Stimulated activated CD4-positive, alpha-beta T cell treated with anti-CD3 and anti-CD28 coated beads, Interleukin-15, amount 100 ng/mL, for 48 hours (primary cell): ENCODE measurements around the gene CYP2E1.
A peak's percentile ranks its signal among the peaks of the same experiment; 100 is the strongest.
"Not testable (repeated sequence)": the region's sequence is repeated elsewhere in the genome, so short reads cannot be mapped to it uniquely, and the experiment has no call there.

Experiments
- DNase-seq, 2 donors: peaks; one replicate each; pipeline ENCODE4 v3.0.0-alpha.2; 2020; ENCODE audit warnings: low read depth in 2 of 2

The CYP2E1 gene

DNA sequence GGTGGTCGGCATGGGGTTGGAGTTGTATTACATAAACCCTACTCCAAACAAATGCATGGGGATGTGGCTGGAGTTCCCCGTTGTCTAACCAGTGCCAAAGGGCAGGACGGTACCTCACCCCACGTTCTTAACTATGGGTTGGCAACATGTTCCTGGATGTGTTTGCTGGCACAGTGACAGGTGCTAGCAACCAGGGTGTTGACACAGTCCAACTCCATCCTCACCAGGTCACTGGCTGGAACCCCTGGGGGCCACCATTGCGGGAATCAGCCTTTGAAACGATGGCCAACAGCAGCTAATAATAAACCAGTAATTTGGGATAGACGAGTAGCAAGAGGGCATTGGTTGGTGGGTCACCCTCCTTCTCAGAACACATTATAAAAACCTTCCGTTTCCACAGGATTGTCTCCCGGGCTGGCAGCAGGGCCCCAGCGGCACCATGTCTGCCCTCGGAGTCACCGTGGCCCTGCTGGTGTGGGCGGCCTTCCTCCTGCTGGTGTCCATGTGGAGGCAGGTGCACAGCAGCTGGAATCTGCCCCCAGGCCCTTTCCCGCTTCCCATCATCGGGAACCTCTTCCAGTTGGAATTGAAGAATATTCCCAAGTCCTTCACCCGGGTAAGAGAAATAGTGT lies at the start of gene CYP2E1:
CYP2E1 (plus strand) TSS at position 407 of the 632 bp plus-strand sequence; CDS start at position 440, 33 bp downstream.
- DNase-seq, result no peak

DNA sequence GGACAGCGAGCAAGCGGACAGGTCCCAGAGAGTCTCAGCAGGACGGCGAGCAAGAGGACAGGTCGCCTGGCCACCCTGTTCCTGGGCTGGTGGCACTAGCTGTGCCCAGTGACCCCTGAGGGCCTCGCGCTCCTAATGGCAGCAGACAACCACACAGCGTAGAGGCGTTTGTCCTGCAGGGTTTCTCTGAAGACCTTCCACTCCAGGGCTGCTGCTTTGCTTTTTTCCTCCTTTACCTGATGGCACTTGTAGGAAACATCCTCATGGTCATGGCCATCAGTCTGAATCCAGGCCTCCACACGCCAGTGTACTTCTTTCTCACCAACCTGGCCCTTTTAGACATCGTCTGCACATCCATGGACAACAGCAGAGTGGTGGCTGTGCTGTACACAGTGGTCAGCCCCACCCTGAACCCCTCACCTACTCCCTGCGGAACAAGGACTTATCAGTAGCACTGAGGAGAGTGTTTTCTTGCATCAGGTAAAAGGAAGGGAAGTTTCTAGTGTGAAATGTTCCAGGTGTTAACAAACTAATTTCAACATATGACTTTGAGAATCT lies 46.0 kb upstream of the CYP2E1 start:
- DNase-seq, result no peak

DNA sequence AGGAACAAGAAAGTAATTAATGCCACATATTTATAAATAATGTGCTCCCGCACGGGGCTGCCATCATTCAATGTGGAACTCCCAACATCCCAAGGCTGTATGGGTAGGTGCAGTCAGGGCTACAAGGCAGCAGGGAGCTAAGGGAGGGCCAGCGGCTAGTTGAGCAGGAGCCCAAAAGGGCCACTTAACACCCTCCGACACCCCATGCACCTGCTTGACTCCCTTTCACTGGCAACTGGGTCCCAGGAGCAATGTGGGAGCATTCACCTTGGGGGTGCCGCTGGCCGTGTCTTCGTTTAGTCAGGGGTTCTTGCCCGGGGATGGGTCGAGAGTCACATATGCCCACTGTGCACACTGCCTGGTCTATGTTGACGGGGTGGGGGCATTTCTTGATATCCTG lies 45.5 kb upstream of the CYP2E1 start:
- DNase-seq, result no peak

DNA sequence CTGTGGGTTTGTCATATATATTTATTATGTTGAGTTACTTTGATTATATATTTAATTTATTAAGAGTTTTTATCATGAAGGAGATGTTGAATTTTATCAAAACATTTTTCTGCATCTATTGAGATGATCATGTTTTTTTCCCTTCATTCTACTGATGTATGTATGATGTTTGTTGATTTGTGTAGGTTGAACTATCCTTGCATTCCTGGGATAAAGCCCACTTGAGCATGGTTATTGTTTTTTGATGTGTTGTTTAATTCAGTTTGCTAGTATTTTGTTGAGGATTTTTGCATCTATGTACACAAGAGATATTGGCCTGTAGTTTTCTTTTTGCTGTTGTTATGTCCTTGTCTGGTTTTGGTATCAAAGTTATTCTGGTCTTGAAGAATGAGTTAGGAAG lies 42.3 kb upstream of the CYP2E1 start:
- no peak for DNase-seq

- DNase-seq, result no peak
These were observed 40.1 kb upstream of the CYP2E1 start for GRCh38 chr10:133487085-133487484.

- no peak for DNase-seq
These were observed 38.8 kb upstream of the CYP2E1 start for GRCh38 chr10:133488354-133488753.

GRCh38 chr10:133489816-133490588 lies 37.2 kb upstream of the CYP2E1 start:
- no peak for DNase-seq

- DNase-seq, result not testable (repeated sequence)
These were observed 33.6 kb upstream of the CYP2E1 start for GRCh38 chr10:133493562-133493961.

GRCh38 chr10:133497363-133497762 lies 29.8 kb upstream of the CYP2E1 start:
- DNase-seq, result not testable (repeated sequence)

GRCh38 chr10:133499176-133499575 lies 28.0 kb upstream of the CYP2E1 start:
- not testable (repeated sequence) for DNase-seq

DNA sequence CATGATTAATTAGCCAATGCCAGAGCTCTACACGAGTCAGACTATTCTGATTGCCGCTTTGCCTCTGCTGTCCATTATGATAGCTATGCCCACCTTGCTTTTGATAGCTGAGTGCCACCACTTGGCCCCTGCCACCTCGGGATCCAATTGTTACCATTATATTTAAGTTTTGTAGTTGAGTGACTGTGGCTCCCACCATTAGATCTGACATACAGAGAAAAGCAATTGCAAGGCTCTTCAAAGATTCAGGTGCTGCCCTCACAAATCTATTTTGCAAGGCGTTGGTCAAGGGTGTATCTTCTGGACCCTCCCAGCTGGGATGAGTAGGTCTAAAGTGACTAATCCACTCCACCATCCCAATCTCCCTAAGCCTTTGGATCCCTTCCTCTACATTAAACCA lies 26.3 kb upstream of the CYP2E1 start:
- DNase-seq, result not testable (repeated sequence)

DNA sequence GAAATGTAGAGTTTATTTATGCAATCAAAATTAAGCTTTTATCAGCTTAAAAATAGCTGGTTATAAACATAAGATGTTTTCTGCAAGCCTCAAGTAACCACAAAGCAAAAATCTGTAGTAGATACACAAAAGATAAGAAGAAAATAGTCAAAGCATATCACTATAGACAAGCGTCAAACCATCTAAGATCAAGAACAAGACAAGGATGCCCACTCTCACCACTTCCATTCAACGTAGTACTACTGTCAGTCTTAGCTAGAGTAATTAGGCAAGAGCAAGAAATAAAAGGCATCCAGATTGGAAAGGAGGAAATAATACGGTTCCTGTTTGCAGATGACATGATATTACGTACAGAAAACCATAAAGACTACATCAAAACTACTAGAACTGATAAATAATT lies 17.5 kb upstream of the CYP2E1 start:
- DNase-seq, result no peak

GRCh38 chr10:133511408-133511807 lies 15.8 kb upstream of the CYP2E1 start:
- DNase-seq, result no peak

- DNase-seq, result no peak
These were observed 15.1 kb upstream of the CYP2E1 start for GRCh38 chr10:133511907-133512528.

DNA sequence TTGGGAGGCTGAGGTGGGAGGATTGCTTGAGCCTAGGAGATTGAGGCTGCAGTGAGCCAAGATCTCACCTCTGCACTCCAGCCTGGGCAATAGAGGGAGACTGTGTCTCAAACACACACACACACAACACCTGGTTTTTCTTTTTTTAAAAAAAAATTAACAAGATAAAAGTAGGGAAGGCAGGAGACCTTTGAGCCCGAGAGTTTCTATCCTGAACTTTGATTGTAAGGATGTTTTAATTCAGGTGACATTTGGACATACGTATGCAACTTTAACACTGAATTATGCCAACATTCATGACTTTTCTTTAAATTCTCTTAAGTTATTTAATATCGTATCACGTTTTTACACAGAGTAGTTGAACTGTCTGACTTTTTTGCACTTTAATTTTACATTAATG lies 11.7 kb upstream of the CYP2E1 start:
- DNase-seq, result no peak

DNA sequence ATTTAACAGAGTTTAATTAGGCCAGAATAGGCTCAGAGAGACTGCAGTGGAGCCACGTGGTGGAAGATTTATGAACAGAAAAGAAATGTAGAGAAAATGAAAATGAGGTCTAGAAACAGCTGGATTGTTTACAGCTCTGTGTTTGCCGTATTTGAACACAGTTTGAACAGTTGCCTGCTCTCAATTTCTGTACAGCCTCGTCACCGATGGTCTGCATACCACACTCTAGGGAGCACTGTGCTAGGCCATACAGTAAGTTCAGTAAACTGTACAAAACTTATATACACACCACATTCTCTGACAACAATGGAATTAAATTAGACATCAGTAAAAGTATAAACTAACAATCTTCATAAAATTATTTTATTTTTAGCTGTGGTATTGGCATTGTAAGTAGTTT lies 11.1 kb upstream of the CYP2E1 start:
- DNase-seq, result no peak

DNA sequence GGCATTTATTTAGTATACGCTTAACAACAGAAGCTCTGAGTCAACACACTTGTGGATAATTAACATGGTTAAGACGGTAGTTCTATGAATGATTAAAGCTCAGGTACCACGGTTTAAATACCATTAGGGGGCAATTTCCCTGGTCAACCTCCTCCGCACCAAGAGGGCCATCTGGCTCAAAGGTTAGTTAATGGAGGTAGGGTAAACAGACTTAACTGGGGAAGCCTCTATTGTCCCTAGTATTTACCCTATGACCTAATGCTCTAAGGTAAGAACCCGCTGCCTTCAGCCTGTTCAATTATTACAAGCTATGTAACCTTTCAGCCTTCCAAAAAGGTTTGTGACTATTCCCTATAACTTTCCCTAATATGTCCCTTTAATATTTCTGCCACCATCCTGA lies 8.6 kb upstream of the CYP2E1 start:
- not testable (repeated sequence) for DNase-seq

DNA sequence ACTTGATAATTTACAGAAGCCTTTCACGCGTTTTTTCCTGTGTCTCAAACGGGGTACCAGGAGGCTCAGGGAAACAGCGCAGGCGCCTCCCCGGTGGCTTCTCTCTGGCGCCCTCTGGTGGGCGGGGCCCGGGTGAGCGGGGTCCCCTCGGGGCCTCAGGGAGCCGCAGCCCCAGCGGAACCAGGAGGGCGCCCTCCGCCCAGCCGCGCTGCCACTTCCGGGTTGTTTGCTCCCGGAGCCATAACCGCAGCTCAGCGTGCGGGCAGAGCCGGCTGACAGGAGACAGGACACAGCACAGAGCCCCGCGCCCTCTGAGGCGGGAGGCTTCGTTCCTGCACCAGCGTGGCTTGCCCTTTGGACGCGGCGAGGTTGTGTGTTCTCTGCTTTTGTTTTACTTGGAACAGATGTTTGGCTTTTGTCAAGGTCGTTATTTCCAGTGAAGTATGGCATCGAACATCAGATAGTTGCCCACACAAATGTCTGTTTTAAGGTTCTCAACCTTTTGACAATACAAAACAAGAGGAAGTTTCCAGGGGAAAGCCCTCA lies 6.9 kb upstream of the CYP2E1 start:
- DNase-seq, result peak; percentile 81 to 92

GRCh38 chr10:133523631-133524203 lies 3.4 kb upstream of the CYP2E1 start:
- no peak for DNase-seq

- DNase-seq, result no peak
These were observed 1.7 kb upstream of the CYP2E1 start for GRCh38 chr10:133525444-133525843.

- DNase-seq, result no peak
These were observed 658 bp downstream of the CYP2E1 start for GRCh38 chr10:133527771-133528271.
